ENCODE results near the gene DMGDH.

The DMGDH gene

GRCh38 chr5:79007872-79008271, 61.6 kb downstream of the DMGDH start (continued):
- no peak for TF ChIP-seq CSRNP3 (CRISPR knock-in tag; IDR thresholded peaks at IDR 0.05)

GRCh38 chr5:79005936-79006631, 63.4 kb downstream of the DMGDH start:
- no peak for ATAC-seq
- TF ChIP-seq TCF4 (CRISPR knock-in tag; IDR thresholded peaks at IDR 0.05; ENCODE audit: borderline replicate concordance) = no peak
- TF ChIP-seq ZNF70 (CRISPR knock-in tag; IDR thresholded peaks at IDR 0.05) = no peak
- no peak for TF ChIP-seq ESRRG (CRISPR knock-in tag; IDR thresholded peaks at IDR 0.05)
- TF ChIP-seq ARNTL (CRISPR knock-in tag; IDR thresholded peaks at IDR 0.05; ENCODE audit: borderline replicate concordance, low read depth) = no peak
- no peak for TF ChIP-seq ZC3H10 (CRISPR knock-in tag; IDR thresholded peaks at IDR 0.05)
- no peak for TF ChIP-seq ISL1 (CRISPR knock-in tag; IDR thresholded peaks at IDR 0.05)
- no peak for TF ChIP-seq PATZ1 (CRISPR knock-in tag; IDR thresholded peaks at IDR 0.05; ENCODE audit: borderline replicate concordance)
- TF ChIP-seq CREB5 (CRISPR knock-in tag; IDR thresholded peaks at IDR 0.05; ENCODE audit: low read depth) = no peak

GRCh38 chr5:79005151-79005550, 64.3 kb downstream of the DMGDH start:
- TF ChIP-seq ZFP30 (CRISPR knock-in tag; IDR thresholded peaks at IDR 0.05) (no peak), ZNF70 (CRISPR knock-in tag; IDR thresholded peaks at IDR 0.05) (no peak), ZC3H10 (CRISPR knock-in tag; IDR thresholded peaks at IDR 0.05) (no peak), PATZ1 (CRISPR knock-in tag; IDR thresholded peaks at IDR 0.05; ENCODE audit: borderline replicate concordance) (no peak), TCF4 (CRISPR knock-in tag; IDR thresholded peaks at IDR 0.05; ENCODE audit: borderline replicate concordance) (no peak), ISL1 (CRISPR knock-in tag; IDR thresholded peaks at IDR 0.05) (no peak), GLIS3 (CRISPR knock-in tag; IDR thresholded peaks at IDR 0.05) (no peak), ESRRG (CRISPR knock-in tag; IDR thresholded peaks at IDR 0.05) (no peak), POU6F1 (CRISPR knock-in tag; IDR thresholded peaks at IDR 0.05; ENCODE audit: borderline replicate concordance, low read depth) (no peak), TSHZ2 (CRISPR knock-in tag; IDR thresholded peaks at IDR 0.05) (no peak), PPARA (CRISPR knock-in tag; IDR thresholded peaks at IDR 0.05; ENCODE audit: borderline replicate concordance) (no peak)
- no peak for ATAC-seq

- no peak for ATAC-seq
- TF ChIP-seq TSHZ2 (CRISPR knock-in tag; IDR thresholded peaks at IDR 0.05) (no peak), TCF4 (CRISPR knock-in tag; IDR thresholded peaks at IDR 0.05; ENCODE audit: borderline replicate concordance) (no peak), ESRRG (CRISPR knock-in tag; IDR thresholded peaks at IDR 0.05) (no peak), SNAI2 (CRISPR knock-in tag; IDR thresholded peaks at IDR 0.05) (no peak), GLIS3 (CRISPR knock-in tag; IDR thresholded peaks at IDR 0.05) (no peak), ZNF565 (CRISPR knock-in tag; conservative IDR thresholded peaks at IDR 0.05; ENCODE audit: low read depth) (no peak), POU6F1 (CRISPR knock-in tag; IDR thresholded peaks at IDR 0.05; ENCODE audit: borderline replicate concordance, low read depth) (no peak), TOX (CRISPR knock-in tag; IDR thresholded peaks at IDR 0.05; ENCODE audit: borderline replicate concordance) (no peak)
Measured at GRCh38 chr5:79002374-79002773, 67.1 kb downstream of the DMGDH start.

Data from SK-N-SH treated with all-trans-retinoic acid at 6 μM for 48 hours (cell line).